Kidney epithelial cell (primary cell): Measurements from ENCODE around the gene TMEM59. TPM values are rescaled to one million over a fixed set of nuclear protein-coding genes. Genes with fewer than 3 reads are reported as not detected.
"Not testable (repeated sequence)": the region's sequence is repeated elsewhere in the genome, so short reads cannot be mapped to it uniquely, and the experiment has no call there.

Experiments
- DNase-seq: peaks from one replicate; pipeline ENCODE4 v3.0.0-alpha.2; 2010; ENCODE audit warnings: low read depth
- H3K27me3 ChIP-seq: 2 replicates; pipeline ENCODE4 v1.6.0; 2011; ENCODE audit warnings: low read length; ENCODE audit not compliant: control insufficient read depth, insufficient read depth
- H3K36me3 ChIP-seq: 2 replicates; pipeline ENCODE4 v1.5.1; 2011; ENCODE audit warnings: low read length; ENCODE audit not compliant: control insufficient read depth, insufficient read depth
- H3K4me3 ChIP-seq: 2 replicates; pipeline ENCODE4 v1.5.1; 2011; ENCODE audit warnings: low read depth, mild to moderate bottlenecking, control low read depth, low read length
- total RNA-seq: library from RNA; depleted of rRNA; stranded (reverse); fragments of >200 nt; gene quantifications from 2 replicates; pipeline ENCODE4 v1.2.3, GENCODE V29; 2015
- TF ChIP-seq, protein P1 (sequence below): IDR thresholded peaks from 2 replicates; pipeline ENCODE4 v1.5.1; 2011; ENCODE audit warnings: mild to moderate bottlenecking, moderate library complexity, low read length, control low read depth, inconsistent platforms; ENCODE audit not compliant: insufficient read depth, poor library complexity, severe bottlenecking

TMEM59 gene
- total RNA-seq, 1 donor from 2014 or later: 138 TPM

DNA sequence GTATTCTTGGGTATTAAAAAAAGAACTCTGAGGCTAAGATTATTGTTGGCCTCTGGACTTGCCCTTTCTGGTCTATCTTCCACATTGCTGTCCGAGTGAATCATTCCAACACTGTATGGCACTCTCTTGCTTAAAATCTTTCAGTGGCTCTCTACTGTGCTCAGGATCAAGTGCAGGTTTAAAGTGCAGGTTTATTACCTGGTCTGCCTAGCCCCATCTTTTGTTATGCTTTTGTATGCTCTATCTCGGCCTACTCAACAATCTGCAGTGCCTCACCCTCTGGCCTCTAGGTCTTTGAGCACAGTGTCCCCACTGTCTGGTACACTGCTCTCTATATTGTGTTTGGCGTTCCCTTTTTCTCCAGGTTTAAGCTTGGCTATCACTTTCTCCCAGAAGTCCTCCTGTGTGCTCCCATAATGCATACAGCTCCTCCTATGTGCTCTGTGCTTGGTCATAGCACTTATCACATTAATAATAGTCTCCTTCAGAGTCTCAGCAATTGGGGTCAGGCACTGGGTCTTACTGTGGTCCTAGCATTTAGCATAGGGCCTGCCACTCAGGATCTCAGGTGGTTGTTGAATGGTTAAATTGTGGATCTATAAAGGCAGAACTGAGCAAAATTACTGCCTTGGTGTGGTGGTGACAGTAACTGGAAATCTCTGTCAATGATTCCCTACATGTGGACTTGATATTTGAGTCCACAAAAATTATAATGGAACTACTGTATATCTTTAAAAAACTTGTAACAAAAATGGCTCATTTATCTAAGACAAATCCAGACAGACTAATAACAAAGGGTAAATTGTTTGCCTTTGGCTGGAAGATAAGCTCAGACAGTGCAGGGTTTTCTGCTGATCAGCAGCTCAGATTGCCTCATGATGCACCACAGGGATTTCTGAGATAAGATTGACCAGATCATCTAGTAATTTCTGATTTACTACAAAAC is 24.4 kb downstream of the TMEM59 start:
- no peaks in the 10 kb centered on the region for H3K27me3 ChIP-seq
- no peak for DNase-seq
- TF ChIP-seq, protein P1, sequence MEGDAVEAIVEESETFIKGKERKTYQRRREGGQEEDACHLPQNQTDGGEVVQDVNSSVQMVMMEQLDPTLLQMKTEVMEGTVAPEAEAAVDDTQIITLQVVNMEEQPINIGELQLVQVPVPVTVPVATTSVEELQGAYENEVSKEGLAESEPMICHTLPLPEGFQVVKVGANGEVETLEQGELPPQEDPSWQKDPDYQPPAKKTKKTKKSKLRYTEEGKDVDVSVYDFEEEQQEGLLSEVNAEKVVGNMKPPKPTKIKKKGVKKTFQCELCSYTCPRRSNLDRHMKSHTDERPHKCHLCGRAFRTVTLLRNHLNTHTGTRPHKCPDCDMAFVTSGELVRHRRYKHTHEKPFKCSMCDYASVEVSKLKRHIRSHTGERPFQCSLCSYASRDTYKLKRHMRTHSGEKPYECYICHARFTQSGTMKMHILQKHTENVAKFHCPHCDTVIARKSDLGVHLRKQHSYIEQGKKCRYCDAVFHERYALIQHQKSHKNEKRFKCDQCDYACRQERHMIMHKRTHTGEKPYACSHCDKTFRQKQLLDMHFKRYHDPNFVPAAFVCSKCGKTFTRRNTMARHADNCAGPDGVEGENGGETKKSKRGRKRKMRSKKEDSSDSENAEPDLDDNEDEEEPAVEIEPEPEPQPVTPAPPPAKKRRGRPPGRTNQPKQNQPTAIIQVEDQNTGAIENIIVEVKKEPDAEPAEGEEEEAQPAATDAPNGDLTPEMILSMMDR: no peak
- H3K4me3 ChIP-seq: no peak overlapping the region
- H3K36me3 ChIP-seq: no peaks in the 10 kb centered on the region

- DNase-seq: no peak
- TF ChIP-seq, protein P1: no peak
- no peaks in the 10 kb centered on the region for H3K36me3 ChIP-seq
- no peak overlapping the region for H3K4me3 ChIP-seq
- H3K27me3 ChIP-seq: no peaks in the 10 kb centered on the region
These were observed 25.2 kb downstream of the TMEM59 start for GRCh38 chr1:54027848-54028247.

GRCh38 chr1:54024811-54025210 is 28.2 kb downstream of the TMEM59 start:
- not testable (repeated sequence) for DNase-seq, H3K27me3 ChIP-seq, H3K4me3 ChIP-seq, H3K36me3 ChIP-seq

GRCh38 chr1:54024358-54024757 is 28.6 kb downstream of the TMEM59 start:
- H3K4me3 ChIP-seq: no peak overlapping the region
- TF ChIP-seq, protein P1: no peak
- DNase-seq: no peak

GRCh38 chr1:54019562-54020176 is 33.3 kb downstream of the TMEM59 start:
- not testable (repeated sequence) for H3K4me3 ChIP-seq

More at GRCh38 chr1:54024358-54024757, 28.6 kb downstream of the TMEM59 start:
- no peaks in the 10 kb centered on the region for H3K27me3 ChIP-seq
- no peaks in the 10 kb centered on the region for H3K36me3 ChIP-seq

GRCh38 chr1:54018635-54019034 is 34.4 kb downstream of the TMEM59 start:
- no peak for DNase-seq
- TF ChIP-seq, protein P1: no peak
- Histone ChIP-seq H3K4me3 (no peak overlapping the region), H3K36me3 (no peaks in the 10 kb centered on the region), H3K27me3 (peaks cover 22% of the 10 kb centered on the region)

More at GRCh38 chr1:54019562-54020176, 33.3 kb downstream of the TMEM59 start:
- H3K36me3 ChIP-seq, DNase-seq: not testable (repeated sequence)
- H3K27me3 ChIP-seq: peaks cover 13% of the 10 kb centered on the region
